Heart left ventricle (tissue), 13 donors: ENCODE measurements around the gene ERN1.

Experiments
- POLR2A ChIP-seq, 2 donors: fragments of 450-650 bp; IDR thresholded peaks; one replicate each; pipeline ENCODE4 v1.6.1; 2017; ENCODE audit warnings: antibody characterized with exemption in 2 of 2, mild to moderate bottlenecking in 2 of 2, moderate library complexity in 2 of 2
- TF ChIP-seq, protein P1 (sequence below), 12 donors: fragments of 200-600 bp; sonication (generic) in 4 of 12; IDR thresholded peaks; one replicate each; pipeline versions ENCODE4 v1.5.0 to v1.8.0; 2018 to 2022; ENCODE audit warnings: antibody characterized with exemption in 12 of 12, mild to moderate bottlenecking in 5 of 12
- donor health status: ischemic (EF 13 %, LVEDD 7.1; RV severe dilation, severe dysfunction).
- donor health status: DM: no; HTN: yes; CAD: no.
- donor health status: DM: no; HTN: no; CAD: no.
- donor health status: ischemic (EF 25% LVEDD 6.9; RV normal size, moderate dysfunction).
- donor health status: ischemic (EF 25% LVEDD 5.7; RV mildly dilated, moderate dysfunction).
- donor health status: ischemic (EF 35%, LVEDD 5.7; RV mildly dilated, moderate dysfunction).
- donor health status: nonischemic (EF 11% LVEDD 7.7; RV severe dilation, severe dysfunction).
- donor health status: DM: yes; HTN: yes; CAD: no.
- donor health status: PGD.
- donor health status: ischemic (EF 29% LVEDD 5.4; RV normal size, mild dysfunction).
- donor health status: nonischemic (EF 23%, LVEDD 6.1; RV moderate dilation, normal function).

- TF ChIP-seq, protein P1, sequence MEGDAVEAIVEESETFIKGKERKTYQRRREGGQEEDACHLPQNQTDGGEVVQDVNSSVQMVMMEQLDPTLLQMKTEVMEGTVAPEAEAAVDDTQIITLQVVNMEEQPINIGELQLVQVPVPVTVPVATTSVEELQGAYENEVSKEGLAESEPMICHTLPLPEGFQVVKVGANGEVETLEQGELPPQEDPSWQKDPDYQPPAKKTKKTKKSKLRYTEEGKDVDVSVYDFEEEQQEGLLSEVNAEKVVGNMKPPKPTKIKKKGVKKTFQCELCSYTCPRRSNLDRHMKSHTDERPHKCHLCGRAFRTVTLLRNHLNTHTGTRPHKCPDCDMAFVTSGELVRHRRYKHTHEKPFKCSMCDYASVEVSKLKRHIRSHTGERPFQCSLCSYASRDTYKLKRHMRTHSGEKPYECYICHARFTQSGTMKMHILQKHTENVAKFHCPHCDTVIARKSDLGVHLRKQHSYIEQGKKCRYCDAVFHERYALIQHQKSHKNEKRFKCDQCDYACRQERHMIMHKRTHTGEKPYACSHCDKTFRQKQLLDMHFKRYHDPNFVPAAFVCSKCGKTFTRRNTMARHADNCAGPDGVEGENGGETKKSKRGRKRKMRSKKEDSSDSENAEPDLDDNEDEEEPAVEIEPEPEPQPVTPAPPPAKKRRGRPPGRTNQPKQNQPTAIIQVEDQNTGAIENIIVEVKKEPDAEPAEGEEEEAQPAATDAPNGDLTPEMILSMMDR (IDR thresholded peaks at IDR 0.05): peak; percentile 56 to 81 (median 72)
- no peak for TF ChIP-seq POLR2A (IDR thresholded peaks at IDR 0.05)
These were observed 3.7 kb upstream of the ERN1 start for GRCh38 chr17:64133546-64134215.
